Activated naive CD4-positive, alpha-beta T cell treated with anti-CD3 and anti-CD28 coated beads for 36 hours (primary cell): ENCODE data around the gene CTNNBIP1. TPM values are rescaled to one million over a fixed set of nuclear protein-coding genes. Genes with fewer than 3 reads are reported as not detected.

Experiments
- CTCF ChIA-PET: fragments of 350-600 bp; sonication (Branson Sonifier 250); formaldehyde crosslinking; loops from one replicate; lab custom pipeline; 2021; ENCODE audit warnings: antibody characterized with exemption; lab: Charles Lee
- DNase-seq: peaks from one replicate; pipeline ENCODE4 v3.0.0-alpha.2; 2020
- H3K27ac Mint-ChIP-seq: one replicate; pipeline ENCODE4 v1.8.0; 2021; ENCODE audit warnings: mild to moderate bottlenecking, mixed read lengths
- H3K27me3 Mint-ChIP-seq: one replicate; pipeline ENCODE4 v1.8.0; 2021; ENCODE audit warnings: low read depth, mixed read lengths
- H3K36me3 Mint-ChIP-seq: one replicate; pipeline ENCODE4 v1.8.0; 2021; ENCODE audit warnings: low read depth, mixed read lengths
- H3K4me1 Mint-ChIP-seq: one replicate; pipeline ENCODE4 v1.8.0; 2021; ENCODE audit warnings: low read depth, mixed read lengths
- H3K4me3 Mint-ChIP-seq: one replicate; pipeline ENCODE4 v1.8.0; 2021; ENCODE audit warnings: mild to moderate bottlenecking, moderate library complexity, mixed read lengths
- H3K9me3 Mint-ChIP-seq: one replicate; pipeline ENCODE4 v1.8.0; 2021; ENCODE audit warnings: mixed read lengths
- intact Hi-C: fragments of 100-400 bp; cut with micrococcal nuclease; formaldehyde crosslinking; loops from one replicate; pipeline ENCODE4 v1.15.1; 2023
- total RNA-seq, 2 experiments: library from RNA; stranded (reverse); gene quantifications; one replicate each; pipeline ENCODE4 v1.2.3, GENCODE V29; 2021

CTNNBIP1 gene
- total RNA-seq, 2 experiments from 2014 or later: 9.5 to 10.3 TPM

DNA sequence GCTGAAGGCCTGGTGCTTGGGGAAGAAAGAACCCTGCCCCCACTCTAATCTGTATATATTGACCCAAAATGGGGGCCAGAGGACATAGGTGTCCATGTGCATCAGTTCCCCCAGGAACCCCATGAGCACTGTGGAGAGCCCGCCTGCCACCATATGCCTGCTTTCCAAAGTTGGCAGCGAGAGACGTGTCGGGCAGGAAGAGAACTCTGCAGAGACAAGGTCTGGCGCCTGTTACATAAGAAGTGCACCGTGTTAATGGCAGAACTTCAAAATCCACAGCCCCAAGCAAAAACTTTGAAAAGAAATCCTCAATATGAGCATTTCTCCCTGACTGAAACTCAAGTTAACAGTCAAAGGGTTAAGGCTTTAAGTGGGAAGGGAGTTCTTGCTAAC, 8.0 kb downstream of the CTNNBIP1 start:
- H3K4me3 Mint-ChIP-seq: no peak overlapping the region
- CTCF ChIA-PET: no interaction called here
- peaks cover 39% of the 10 kb centered on the region for H3K4me1 Mint-ChIP-seq
- no peaks in the 10 kb centered on the region for H3K9me3 Mint-ChIP-seq
- H3K27ac Mint-ChIP-seq: no peak overlapping the region
- intact Hi-C loops: loop anchor here (5.0 kb wide), 1 partner anchor 250 kb away; the partner anchor contains the start of gene PIK3CD
- no peak for DNase-seq
- no peaks in the 10 kb centered on the region for H3K27me3 Mint-ChIP-seq
- H3K36me3 Mint-ChIP-seq: no peaks in the 10 kb centered on the region

DNA sequence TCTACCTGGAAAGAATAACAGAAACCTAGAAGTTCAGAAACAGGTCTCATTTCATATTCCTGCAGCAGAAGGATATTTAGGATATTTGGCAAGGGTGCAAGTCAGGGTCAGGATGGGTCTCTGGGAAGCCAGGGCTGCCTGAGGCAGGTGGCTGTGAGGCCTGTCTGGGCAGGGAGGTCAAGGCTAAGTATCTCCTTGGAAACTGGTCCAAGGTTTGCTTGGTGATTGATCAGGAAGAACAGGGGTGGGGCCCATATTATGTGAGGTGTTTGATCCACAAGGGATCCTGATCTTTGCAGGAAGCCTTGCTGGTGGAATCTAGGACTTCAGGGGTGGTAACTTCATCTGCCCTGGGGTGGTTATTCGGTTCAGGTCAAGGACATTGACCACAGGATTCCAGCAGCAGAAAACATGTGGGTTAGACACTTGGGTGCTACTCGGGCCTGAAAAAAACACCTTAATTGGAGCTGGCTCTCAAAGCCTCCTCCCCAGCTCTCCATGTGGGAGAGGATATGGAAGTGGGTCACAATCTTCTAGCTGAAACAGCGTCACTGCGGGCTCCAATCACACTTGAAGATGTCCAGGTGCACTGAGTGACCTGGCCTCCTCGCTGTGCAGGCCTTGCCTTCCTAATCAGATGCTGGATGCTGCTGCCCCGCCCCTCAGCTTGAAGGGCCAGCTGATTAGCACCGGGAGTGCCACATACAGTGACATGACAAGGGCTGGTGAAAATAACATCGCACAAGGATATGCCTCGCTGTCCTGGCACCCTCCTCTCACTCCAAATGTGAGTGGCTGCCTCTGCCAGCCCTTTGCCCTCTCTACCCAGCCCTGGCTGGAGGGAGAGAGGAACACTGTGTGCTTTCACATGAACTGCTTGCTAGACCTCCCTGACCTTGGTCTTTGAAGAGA, 8.7 kb downstream of the CTNNBIP1 start:
- Mint-ChIP-seq H3K4me1 (peaks cover 39% of the 10 kb centered on the region), H3K27me3 (no peaks in the 10 kb centered on the region), H3K36me3 (no peaks in the 10 kb centered on the region), H3K27ac (no peak overlapping the region), H3K4me3 (no peak overlapping the region), H3K9me3 (no peaks in the 10 kb centered on the region)
- CTCF ChIA-PET: interaction anchor here (1.1 kb wide), 1 partner anchor 38 kb away, joined by 3 read pairs; no protein-coding TSS in a partner anchor
- no peak for DNase-seq
- intact Hi-C loops: loop anchor here (5.0 kb wide), 1 partner anchor 249 kb away; the partner anchor contains the start of gene PIK3CD

DNA sequence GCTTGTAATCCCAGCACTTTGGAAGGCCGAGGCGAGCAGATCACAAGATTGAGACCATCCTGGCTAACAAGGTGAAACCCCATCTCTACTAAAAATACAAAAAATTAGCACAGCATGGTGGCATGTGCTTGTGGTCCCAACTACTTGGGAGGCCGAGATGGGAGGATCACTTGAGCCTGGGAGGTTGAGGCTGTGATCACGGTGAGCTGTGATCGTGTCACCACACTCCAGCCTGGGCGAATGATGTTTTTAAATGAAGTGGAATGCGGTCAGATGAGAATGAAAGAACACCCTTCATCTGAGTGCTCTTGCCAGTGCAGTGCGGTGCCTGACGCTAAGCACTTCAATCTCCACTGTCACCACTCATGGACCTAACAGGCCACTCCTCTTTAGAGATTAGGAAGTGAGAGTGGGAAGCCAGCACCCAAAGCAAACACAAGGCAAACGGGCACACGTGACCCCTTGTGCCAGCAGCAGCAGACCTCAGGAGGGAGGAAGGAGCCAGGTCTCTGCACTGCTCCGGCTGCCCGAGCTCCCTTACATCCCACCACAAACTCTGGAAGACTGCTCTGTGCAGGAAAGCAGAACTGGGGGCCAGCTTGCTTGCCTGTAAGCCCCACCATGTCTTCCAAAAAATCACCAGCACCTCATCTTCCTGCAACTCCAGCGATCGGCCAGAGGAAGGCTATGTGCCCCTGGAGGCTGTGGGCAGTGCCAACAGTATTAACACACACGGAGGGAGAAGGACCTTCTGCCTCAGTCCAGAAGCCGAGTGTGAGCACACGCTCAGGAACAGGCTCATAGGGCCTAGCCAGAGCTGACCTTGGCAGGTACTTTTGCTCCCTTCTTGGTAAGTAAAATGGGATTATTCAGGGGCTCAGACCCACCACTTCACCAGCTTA, 9.7 kb downstream of the CTNNBIP1 start:
- Mint-ChIP-seq H3K9me3 (no peaks in the 10 kb centered on the region), H3K4me1 (peaks cover 39% of the 10 kb centered on the region), H3K4me3 (peak overlapping the region; percentile 3), H3K27me3 (no peaks in the 10 kb centered on the region), H3K36me3 (no peaks in the 10 kb centered on the region), H3K27ac (no peak overlapping the region)
- CTCF ChIA-PET: interaction anchor here (0.8 to 1.1 kb wide), 3 partner anchors 23 to 74 kb away, joined by 3 read pairs; no protein-coding TSS in a partner anchor
- intact Hi-C loops: loop anchor here (5.0 kb wide), 1 partner anchor 248 kb away; the partner anchor contains the start of gene PIK3CD
- DNase-seq: peak; percentile 13

DNA sequence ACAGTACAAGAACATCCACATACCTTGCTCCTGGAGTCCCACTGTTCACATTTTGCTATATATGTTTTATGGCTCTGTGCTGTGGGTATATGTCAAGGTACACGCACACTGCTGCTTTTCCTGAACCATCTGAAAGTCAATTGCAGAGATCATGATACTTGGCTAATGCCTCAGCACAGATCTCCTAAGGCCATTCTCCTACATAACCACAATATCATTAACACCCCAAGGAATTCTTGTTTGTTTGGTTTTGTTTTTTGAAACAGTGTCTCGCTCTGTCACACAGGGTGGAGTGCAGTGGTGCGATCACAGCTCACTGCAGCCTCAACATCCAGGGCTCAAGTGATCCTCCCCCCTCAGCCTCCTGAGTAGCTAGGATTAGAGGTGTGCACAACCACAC, 16.0 kb downstream of the CTNNBIP1 start:
- Mint-ChIP-seq H3K27me3 (no peaks in the 10 kb centered on the region), H3K4me1 (peaks cover 12% of the 10 kb centered on the region), H3K4me3 (no peak overlapping the region), H3K27ac (no peak overlapping the region), H3K36me3 (no peaks in the 10 kb centered on the region), H3K9me3 (no peaks in the 10 kb centered on the region)
- intact Hi-C loops: no loop called here
- DNase-seq: no peak
- CTCF ChIA-PET: interaction anchor here (0.6 to 1.2 kb wide), 3 partner anchors 19 to 57 kb away, joined by 3 to 5 read pairs (median 4); no protein-coding TSS in a partner anchor

DNA sequence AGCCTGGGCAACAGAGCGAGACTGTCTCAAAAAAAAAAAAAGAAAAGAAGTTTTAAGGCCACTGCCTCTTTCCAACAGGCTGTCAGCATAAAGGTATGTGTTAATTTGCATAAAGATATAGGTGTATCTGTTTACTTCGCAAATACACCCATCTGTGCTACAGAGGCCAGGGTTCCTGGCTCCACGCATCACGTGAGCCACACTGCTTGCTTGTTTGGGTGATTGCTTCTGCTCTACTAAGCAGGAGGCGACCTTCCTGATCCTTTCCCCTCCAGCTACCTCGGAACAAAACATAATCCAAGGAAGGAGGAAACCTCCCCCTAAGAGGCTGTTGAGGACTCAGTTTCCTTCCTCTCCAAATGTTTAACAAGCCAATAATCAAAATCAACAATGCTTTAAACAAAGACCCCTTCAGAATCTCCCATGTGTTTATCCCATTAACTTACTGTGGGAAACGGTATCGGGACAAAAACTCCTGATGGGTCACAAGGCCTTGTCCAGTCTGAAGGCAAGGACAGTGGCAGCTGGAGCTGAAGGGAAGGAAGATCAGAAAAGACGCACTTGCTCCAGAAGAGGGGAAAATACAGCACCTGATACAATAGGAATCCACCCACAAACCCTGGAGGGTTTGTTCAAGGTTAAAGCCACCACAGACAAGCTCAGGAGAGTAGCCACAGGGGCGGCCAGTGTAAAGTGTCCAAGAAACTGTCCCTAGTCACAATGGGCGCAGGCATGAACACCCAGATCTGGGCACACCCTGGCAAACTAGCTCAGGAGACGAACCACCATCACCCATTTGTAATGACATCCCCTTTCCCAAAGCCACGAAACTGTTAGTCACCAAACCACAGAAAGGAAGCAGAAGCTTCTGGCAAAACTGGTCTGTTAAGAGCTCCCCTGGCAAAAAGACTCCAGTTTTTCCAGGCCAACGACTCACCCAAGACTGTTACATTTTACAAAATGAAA, 17.2 kb downstream of the CTNNBIP1 start:
- H3K36me3 Mint-ChIP-seq: no peaks in the 10 kb centered on the region
- no peak overlapping the region for H3K4me3 Mint-ChIP-seq
- no peaks in the 10 kb centered on the region for H3K27me3 Mint-ChIP-seq
- no peaks in the 10 kb centered on the region for H3K9me3 Mint-ChIP-seq
- DNase-seq: no peak
- peaks cover 12% of the 10 kb centered on the region for H3K4me1 Mint-ChIP-seq
- intact Hi-C loops: no loop called here
- no peak overlapping the region for H3K27ac Mint-ChIP-seq
- CTCF ChIA-PET: interaction anchor here (0.6 to 1.6 kb wide), 5 partner anchors 10 to 854 kb away, joined by 3 to 5 read pairs (median 3); no protein-coding TSS in a partner anchor

DNA sequence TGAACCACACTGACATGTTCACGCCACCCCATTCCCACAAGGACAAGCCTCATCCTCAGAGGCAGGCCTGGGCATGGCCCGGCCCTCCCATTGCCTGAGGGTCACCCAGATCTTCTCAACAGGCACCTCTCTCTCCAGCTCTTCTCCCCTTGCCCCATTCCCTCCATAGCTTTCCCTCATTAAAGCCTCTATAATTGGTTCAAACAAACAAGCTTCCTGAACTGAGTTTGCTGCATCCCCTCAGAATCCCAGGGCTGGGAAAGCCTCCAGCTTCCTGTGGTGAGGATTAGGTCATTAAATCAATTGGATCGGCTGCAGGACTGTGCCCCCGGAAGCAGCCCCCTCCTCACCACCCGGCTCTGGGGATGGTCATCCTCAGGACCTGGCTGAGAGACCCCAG, 18.9 kb downstream of the CTNNBIP1 start:
- H3K4me1 Mint-ChIP-seq: peaks cover 12% of the 10 kb centered on the region
- no peaks in the 10 kb centered on the region for H3K9me3 Mint-ChIP-seq
- CTCF ChIA-PET: interaction anchor here (0.8 to 1.4 kb wide), 3 partner anchors 12 to 265 kb away, joined by 3 to 4 read pairs (median 4); no protein-coding TSS in a partner anchor
- H3K27me3 Mint-ChIP-seq: no peaks in the 10 kb centered on the region
- no peak overlapping the region for H3K27ac Mint-ChIP-seq
- no peaks in the 10 kb centered on the region for H3K36me3 Mint-ChIP-seq
- no peak for DNase-seq
- no peak overlapping the region for H3K4me3 Mint-ChIP-seq
- intact Hi-C loops: no loop called here

DNA sequence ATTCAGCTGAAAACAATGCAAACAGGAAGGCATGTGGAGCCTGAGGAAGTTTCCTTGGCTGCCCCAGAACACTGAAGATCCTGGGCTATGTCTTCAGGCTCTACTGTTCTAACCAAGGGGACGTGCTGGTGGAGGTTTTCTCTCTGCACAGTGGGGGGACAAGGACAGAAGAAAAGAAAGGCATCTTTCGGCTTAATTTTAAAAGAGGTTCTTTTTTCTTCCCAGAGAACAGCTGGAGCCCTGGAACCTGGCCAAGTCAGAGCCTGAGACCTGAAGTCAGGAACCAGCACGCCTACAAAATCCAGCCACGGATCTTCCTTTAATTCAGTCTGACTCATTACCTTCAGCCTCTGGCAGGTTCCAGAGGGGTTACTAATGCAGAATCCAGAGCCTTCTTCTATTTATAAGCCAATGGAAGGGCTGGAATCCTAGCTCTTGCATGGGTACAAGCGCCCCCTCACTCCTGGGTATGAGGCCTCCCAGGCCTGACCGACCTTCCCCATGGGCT, 19.8 kb downstream of the CTNNBIP1 start:
- peaks cover 12% of the 10 kb centered on the region for H3K4me1 Mint-ChIP-seq
- CTCF ChIA-PET: interaction anchor here (0.6 to 1.4 kb wide), 4 partner anchors 17 to 511 kb away, joined by 3 to 4 read pairs (median 4); no protein-coding TSS in a partner anchor
- H3K4me3 Mint-ChIP-seq: no peak overlapping the region
- no peak for DNase-seq
- intact Hi-C loops: no loop called here
- no peak overlapping the region for H3K27ac Mint-ChIP-seq
- H3K9me3 Mint-ChIP-seq: no peaks in the 10 kb centered on the region
- H3K27me3 Mint-ChIP-seq: no peaks in the 10 kb centered on the region
- H3K36me3 Mint-ChIP-seq: no peaks in the 10 kb centered on the region

DNA sequence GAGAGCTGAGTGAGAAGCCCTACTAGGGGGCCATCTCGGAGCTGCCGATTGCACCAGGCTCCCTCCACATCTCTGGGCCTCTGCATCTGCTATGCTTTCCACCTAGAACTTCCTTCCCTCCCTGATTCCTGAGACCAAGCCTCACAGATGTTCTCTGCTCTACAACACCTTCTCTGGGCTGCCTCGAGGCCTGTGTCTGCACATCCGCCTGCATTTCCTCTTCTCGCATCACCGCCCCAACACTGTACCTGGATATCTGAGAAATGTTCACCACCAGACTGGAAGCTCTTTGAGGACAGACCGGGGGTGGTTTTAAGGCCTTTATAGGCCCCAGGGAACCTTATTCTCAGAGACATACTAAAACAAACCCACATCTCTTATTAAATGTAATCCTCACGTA, 20.7 kb downstream of the CTNNBIP1 start:
- Mint-ChIP-seq H3K36me3 (no peaks in the 10 kb centered on the region), H3K9me3 (no peaks in the 10 kb centered on the region), H3K27me3 (no peaks in the 10 kb centered on the region), H3K4me3 (no peak overlapping the region), H3K4me1 (peaks cover 12% of the 10 kb centered on the region), H3K27ac (no peak overlapping the region)
- CTCF ChIA-PET: interaction anchor here (1.6 kb wide), 1 partner anchor 105 kb away, joined by 5 read pairs; no protein-coding TSS in a partner anchor
- no peak for DNase-seq
- intact Hi-C loops: no loop called here

DNA sequence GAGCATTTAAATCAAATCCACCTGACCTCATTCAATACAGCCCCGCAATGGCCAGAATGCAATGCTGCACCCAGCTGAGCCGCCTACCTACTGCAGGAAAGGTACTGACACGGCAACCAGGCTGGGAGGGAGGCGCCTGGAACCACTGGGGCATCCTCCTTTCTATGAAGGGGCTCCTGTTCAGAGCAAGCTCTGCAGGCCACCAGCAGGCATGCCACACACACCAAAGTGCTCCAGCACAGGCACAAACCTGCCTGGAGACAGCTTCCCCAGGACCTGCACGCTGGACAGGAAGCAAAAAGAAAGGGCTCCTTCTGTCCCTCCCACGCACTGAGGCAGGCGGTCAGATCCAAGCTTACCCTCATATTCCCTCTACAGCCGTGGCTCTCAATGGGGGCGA, 21.2 kb downstream of the CTNNBIP1 start:
- H3K27ac Mint-ChIP-seq: no peak overlapping the region
- H3K4me1 Mint-ChIP-seq: peaks cover 12% of the 10 kb centered on the region
- no peak overlapping the region for H3K4me3 Mint-ChIP-seq
- DNase-seq: no peak
- H3K9me3 Mint-ChIP-seq: no peaks in the 10 kb centered on the region
- CTCF ChIA-PET: interaction anchor here (1.0 to 1.6 kb wide), 2 partner anchors 53 to 104 kb away, joined by 3 to 5 read pairs; no protein-coding TSS in a partner anchor
- no peaks in the 10 kb centered on the region for H3K27me3 Mint-ChIP-seq
- intact Hi-C loops: no loop called here
- no peaks in the 10 kb centered on the region for H3K36me3 Mint-ChIP-seq

DNA sequence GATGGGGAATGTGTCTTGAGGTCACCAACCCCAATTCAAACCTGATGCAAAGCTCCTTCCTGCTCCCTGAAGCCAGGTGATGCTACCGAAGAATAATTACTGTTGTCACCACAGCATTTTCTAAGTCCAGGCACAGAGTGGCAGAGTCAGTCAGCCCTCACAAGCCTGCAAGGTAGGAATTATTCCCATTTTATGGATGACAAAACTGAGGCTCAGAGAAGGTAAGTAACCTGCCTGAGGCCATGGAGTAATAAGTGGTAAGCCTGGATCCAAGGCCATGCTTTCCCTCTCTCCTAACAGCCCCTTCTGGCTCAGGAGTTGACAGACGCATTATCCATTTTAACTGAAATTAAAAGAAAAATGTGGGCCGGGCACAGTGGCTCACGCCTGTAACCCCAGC, 23.0 kb downstream of the CTNNBIP1 start:
- intact Hi-C loops: no loop called here
- no peaks in the 10 kb centered on the region for H3K36me3 Mint-ChIP-seq
- H3K27ac Mint-ChIP-seq: no peak overlapping the region
- H3K9me3 Mint-ChIP-seq: no peaks in the 10 kb centered on the region
- no peak overlapping the region for H3K4me3 Mint-ChIP-seq
- CTCF ChIA-PET: interaction anchor here (0.6 to 1.5 kb wide), 3 partner anchors 12 to 618 kb away, joined by 3 to 5 read pairs (median 3); no protein-coding TSS in a partner anchor
- no peak for DNase-seq
- peaks cover 4% of the 10 kb centered on the region for H3K4me1 Mint-ChIP-seq
- no peaks in the 10 kb centered on the region for H3K27me3 Mint-ChIP-seq
